SK-N-MC (cell line): ENCODE measurements around the gene CLCNKA.
"Not testable (repeated sequence)": the region's sequence is repeated elsewhere in the genome, so short reads cannot be mapped to it uniquely, and the experiment has no call there.

Experiments used
- DNase-seq: peaks from one replicate; pipeline ENCODE4 v3.0.0-alpha.2; 2011; ENCODE audit warnings: low read depth, low spot score
- H3K27ac ChIP-seq: fragments of 200-600 bp; sonication (generic); 2 replicates; pipeline ENCODE4 v1.5.1; 2016; ENCODE audit warnings: mixed run types
- H3K36me3 ChIP-seq: fragments of 200-600 bp; sonication (generic); 2 replicates; pipeline ENCODE4 v1.6.1; 2017; ENCODE audit warnings: antibody characterized with exemption, low read length, mixed read lengths; ENCODE audit not compliant: insufficient read depth
- H3K4me3 ChIP-seq: fragments of 200-600 bp; sonication (generic); 2 replicates; pipeline ENCODE4 v1.5.1; 2016
- H3K9ac ChIP-seq: fragments of 200-600 bp; sonication (generic); 2 replicates; pipeline ENCODE4 v1.8.0; 2017; ENCODE audit warnings: mixed run types, mixed read lengths; ENCODE audit not compliant: insufficient read length
- H3K9me3 ChIP-seq: fragments of 200-600 bp; sonication (generic); 2 replicates; pipeline ENCODE4 v1.6.1; 2017; ENCODE audit warnings: low read depth, mild to moderate bottlenecking, antibody characterized with exemption, low read length, moderate library complexity, mixed read lengths
- EZH2 ChIP-seq: fragments of 200-600 bp; sonication (generic); IDR thresholded peaks from one replicate; pipeline ENCODE4 v1.6.1; 2017; ENCODE audit warnings: antibody characterized with exemption
- FOXP2 ChIP-seq: optimal IDR thresholded peaks from 2 replicates; pipeline ENCODE3; 2011; ENCODE audit warnings: mild to moderate bottlenecking, moderate library complexity; ENCODE audit not compliant: insufficient read depth; ENCODE audit errors: extremely low read length, control extremely low read depth
- POLR2AphosphoS5 ChIP-seq: IDR thresholded peaks from 2 replicates; pipeline ENCODE4 v1.6.1; 2012; ENCODE audit warnings: mild to moderate bottlenecking, low read depth, low read length, borderline replicate concordance

CLCNKA gene

DNA sequence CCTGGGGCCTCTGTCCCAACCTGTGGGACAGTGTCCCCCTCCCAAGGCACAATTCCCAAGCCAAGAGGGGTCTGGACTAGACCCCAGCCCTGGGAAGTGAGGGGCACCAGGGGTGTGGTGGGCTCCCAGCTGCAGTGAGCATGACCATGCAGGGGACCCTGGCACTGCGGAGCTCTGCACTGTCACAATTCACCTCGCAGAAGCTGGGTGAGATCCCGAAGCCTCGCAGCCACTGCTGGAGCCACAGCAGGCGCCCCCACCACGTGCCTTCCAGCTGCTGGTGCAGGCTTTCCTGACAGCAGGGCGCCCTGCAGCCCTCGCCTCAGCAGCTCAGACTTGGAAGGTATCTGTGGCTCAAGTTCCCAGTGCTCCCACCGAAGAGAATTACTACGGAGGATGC, 27.8 kb upstream of the CLCNKA start:
- no peak overlapping the region for H3K9ac ChIP-seq
- no peaks in the 10 kb centered on the region for H3K9me3 ChIP-seq
- no peak overlapping the region for H3K4me3 ChIP-seq
- no peaks in the 10 kb centered on the region for H3K36me3 ChIP-seq
- no peak overlapping the region for H3K27ac ChIP-seq
- DNase-seq: no peak
- TF ChIP-seq POLR2AphosphoS5: no peak
- no peak for TF ChIP-seq EZH2

DNA sequence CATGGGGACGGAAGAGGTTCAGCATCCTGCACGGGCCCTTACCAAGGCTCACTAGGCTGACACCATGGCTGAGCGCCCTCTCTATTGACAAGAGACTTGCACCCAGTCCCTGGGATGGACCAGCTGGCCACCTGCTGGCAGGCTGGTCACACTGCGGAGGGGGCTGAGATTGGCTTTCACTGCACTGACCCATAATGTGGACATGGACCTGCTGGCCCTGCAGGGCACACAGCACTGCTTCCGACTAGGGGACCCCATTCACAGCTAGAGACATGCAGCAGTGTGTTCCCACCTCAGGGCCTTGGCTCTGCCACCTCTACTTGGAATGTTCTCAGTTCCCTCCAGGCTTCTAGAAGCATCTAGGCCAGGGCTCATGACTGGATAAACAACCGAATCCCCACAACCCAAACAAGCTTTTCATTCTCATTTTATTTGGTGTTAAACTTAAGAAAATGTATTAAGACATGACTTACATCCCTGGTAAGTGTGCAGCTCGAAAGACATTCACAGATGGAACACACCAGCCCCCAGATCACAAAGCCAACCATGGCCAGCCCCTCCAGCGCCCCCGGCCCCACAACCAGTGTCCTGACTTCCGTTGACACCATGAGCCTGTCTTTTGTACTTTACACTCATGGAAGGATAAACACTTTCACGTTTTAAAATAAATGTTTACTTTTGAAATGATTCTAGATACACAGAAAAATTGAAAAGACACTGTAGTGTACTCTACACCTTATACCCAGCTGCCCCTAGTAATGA, 27.1 kb upstream of the CLCNKA start:
- no peak overlapping the region for H3K4me3 ChIP-seq
- H3K9ac ChIP-seq: no peak overlapping the region
- TF ChIP-seq POLR2AphosphoS5 (no peak), EZH2 (no peak), FOXP2 (no peak)
- DNase-seq: no peak
- H3K36me3 ChIP-seq: no peaks in the 10 kb centered on the region
- no peaks in the 10 kb centered on the region for H3K9me3 ChIP-seq
- no peak overlapping the region for H3K27ac ChIP-seq

DNA sequence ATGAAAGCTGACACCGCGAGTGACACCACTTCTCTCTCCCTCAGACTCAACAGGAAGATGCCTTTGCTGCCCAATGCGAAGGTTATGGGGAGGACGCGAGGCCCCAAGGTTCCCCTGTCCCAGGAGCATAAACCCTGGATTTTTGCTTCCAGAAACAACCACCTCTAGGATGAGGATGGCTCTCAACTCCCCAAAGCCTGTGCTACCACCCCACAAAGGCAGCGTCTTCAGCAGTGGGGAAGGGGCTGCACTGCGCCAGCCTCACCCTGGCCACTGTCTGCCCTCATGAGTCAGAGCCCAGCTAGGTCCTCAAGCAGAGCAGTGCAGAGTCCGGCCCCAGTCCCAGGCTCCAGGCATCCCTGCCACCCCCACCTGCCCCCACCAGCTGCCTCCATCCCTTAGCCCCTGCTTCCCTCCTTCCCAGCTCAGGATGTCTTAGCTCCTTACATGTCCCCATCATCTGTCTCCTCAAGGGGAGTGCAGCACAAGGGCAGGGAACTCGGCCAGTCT, 24.7 kb upstream of the CLCNKA start:
- no peak for DNase-seq
- H3K36me3 ChIP-seq: no peaks in the 10 kb centered on the region
- no peak overlapping the region for H3K4me3 ChIP-seq
- H3K9ac ChIP-seq: no peak overlapping the region
- TF ChIP-seq FOXP2 (no peak), POLR2AphosphoS5 (no peak), EZH2 (no peak)
- H3K9me3 ChIP-seq: no peaks in the 10 kb centered on the region
- no peak overlapping the region for H3K27ac ChIP-seq

DNA sequence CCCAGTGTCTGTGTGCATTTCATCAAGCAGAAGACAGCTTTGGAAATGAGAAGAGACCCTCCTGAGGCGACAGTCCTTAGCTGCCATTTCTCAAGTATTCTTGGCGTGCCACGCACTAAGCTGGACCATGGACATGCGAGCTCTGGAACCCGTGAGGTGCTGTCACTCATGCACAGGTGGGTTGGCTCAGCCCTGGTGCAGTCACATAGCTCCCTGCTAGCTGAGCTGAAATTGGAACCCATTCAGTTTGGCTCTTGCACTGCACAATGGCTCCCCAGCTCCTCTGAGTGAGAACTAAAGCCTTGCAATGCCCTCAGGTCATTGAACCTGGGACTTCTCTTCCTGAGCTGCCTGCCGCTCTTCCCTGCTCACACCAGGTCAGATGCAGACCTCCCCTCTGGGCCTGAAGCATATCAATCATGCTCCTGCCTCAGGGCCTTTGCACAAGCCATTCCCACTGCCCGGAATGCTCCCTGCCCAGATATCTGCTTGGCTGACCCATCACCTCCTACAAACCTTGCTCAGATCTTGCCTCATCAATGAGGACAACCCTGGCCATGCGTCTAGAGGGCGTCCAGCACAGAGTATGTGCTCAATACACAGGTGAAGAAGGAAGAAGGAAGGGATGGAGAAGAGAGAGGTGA, 24.1 kb upstream of the CLCNKA start:
- no peaks in the 10 kb centered on the region for H3K9me3 ChIP-seq
- TF ChIP-seq FOXP2: no peak
- TF ChIP-seq POLR2AphosphoS5: no peak
- TF ChIP-seq EZH2: no peak
- no peak for DNase-seq
- H3K4me3 ChIP-seq: no peak overlapping the region
- no peaks in the 10 kb centered on the region for H3K36me3 ChIP-seq
- H3K27ac ChIP-seq: no peak overlapping the region
- H3K9ac ChIP-seq: no peak overlapping the region

DNA sequence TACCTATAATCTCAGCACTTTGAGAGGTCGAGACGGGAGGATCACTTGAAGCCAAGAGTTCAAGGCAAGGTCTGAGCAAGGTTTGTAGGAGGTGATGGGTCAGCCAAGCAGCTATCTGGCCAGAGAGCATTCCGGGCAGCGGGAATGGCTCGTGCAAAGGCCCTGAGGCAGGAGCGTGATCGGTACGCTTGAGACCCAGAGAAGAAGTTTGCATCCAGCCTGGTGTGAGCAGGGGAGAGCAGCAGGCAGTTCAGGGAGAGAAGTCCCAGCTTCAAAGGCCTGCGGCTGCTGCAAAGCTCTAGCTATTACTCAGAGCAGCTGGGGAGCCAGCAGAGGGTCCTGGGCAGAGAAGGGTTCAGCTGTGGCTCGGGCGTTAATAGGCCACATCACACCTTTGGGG, 22.9 kb upstream of the CLCNKA start:
- Histone ChIP-seq H3K4me3 (no peak overlapping the region), H3K9me3 (no peaks in the 10 kb centered on the region), H3K9ac (no peak overlapping the region), H3K36me3 (no peaks in the 10 kb centered on the region), H3K27ac (no peak overlapping the region)
- no peak for TF ChIP-seq POLR2AphosphoS5
- no peak for TF ChIP-seq FOXP2
- no peak for TF ChIP-seq EZH2
- DNase-seq: no peak

DNA sequence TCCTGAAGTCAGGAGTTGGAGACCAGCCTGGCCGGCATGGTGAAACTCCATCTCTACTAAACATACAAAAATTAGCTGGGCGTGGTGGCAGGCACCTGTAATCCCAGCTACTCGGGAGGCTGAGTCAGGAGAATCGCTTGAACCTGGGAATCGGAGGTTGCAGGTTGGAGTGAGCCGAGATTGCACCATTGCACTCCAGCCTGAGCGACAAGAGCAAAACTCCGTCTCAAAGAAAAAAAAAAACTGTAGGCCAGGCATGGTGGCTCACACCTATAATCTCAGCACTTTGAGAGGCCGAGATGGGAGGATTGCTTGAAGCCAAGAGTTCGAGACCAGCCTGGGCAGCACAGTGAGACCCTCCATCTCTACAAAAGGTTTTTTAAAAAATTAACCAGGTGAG, 20.6 kb upstream of the CLCNKA start:
- not testable (repeated sequence) for H3K4me3 ChIP-seq, H3K36me3 ChIP-seq, H3K9ac ChIP-seq, DNase-seq, H3K27ac ChIP-seq, H3K9me3 ChIP-seq

DNA sequence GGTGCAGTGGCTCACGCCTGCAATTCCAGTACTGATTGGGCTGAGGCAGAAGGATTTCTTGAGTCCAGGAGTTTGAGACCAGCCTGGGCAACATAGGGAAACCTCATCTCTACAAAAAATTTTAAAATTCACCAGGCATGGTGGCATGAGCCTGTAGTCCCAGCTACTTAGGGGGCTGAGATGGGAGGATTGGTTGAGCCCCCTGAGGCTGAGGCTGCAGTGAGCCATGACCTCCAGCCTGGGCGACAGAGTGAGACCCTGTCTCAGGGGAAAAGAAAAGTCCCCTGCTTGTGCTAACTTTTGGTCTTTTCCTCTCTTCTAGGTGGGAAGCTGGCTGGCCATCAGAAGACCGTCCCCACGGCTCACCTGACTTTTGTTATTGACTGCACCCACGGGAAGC, 16.2 kb upstream of the CLCNKA start:
- Histone ChIP-seq H3K9ac (no peak overlapping the region), H3K36me3 (no peaks in the 10 kb centered on the region), H3K4me3 (no peak overlapping the region), H3K9me3 (no peaks in the 10 kb centered on the region), H3K27ac (no peak overlapping the region)
- TF ChIP-seq FOXP2: no peak
- TF ChIP-seq POLR2AphosphoS5: no peak
- TF ChIP-seq EZH2: no peak
- no peak for DNase-seq

DNA sequence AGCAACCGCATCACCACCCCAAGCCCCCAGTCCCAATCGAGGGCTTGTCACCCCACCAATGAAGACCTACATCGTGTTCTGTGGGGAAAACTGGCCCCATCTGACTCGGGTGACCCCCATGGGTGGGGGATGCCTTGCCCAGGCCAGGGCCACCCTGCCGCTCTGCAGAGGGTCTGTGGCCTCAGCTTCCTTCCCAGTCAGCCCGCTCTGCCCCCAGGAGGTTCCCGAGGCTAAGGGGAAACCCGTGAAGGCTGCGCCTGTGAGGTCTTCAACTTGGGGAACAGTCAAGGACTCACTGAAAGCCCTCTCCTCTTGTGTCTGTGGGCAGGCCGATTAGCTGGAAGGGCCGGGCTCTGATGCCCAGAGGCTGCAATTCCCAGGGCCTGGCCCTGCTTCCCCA, 15.8 kb upstream of the CLCNKA start:
- Histone ChIP-seq H3K27ac (no peak overlapping the region), H3K9ac (no peak overlapping the region)
- no peak for DNase-seq

More for the DNA sequence above, 15.8 kb upstream of the CLCNKA start:
- Histone ChIP-seq H3K4me3 (no peak overlapping the region), H3K36me3 (no peaks in the 10 kb centered on the region), H3K9me3 (no peaks in the 10 kb centered on the region)
- TF ChIP-seq EZH2 (no peak), FOXP2 (no peak), POLR2AphosphoS5 (no peak)
